Parathyroid adenoma (tissue), 2 donors: ENCODE results near the gene FAM120B.

ENCODE experiments used
- H2AFZ ChIP-seq: fragments of 300-600 bp; sonication (generic); one replicate; pipeline ENCODE4 v1.7.0; 2017; ENCODE audit warnings: antibody characterized with exemption, mild to moderate bottlenecking
- H3K27ac ChIP-seq: fragments of 300-600 bp; sonication (generic); one replicate; pipeline ENCODE4 v1.7.0; 2017
- H3K27me3 ChIP-seq: fragments of 300-600 bp; sonication (generic); one replicate; pipeline ENCODE4 v1.7.0; 2017; ENCODE audit warnings: low read length; ENCODE audit not compliant: control insufficient read depth, insufficient read depth
- H3K36me3 ChIP-seq: fragments of 300-600 bp; sonication (generic); one replicate; pipeline ENCODE4 v1.7.0; 2017; ENCODE audit warnings: low read length; ENCODE audit not compliant: control insufficient read depth, insufficient read depth
- H3K4me1 ChIP-seq: fragments of 300-600 bp; sonication (generic); one replicate; pipeline ENCODE4 v1.7.0; 2017; ENCODE audit warnings: control low read depth
- H3K4me2 ChIP-seq: fragments of 300-600 bp; sonication (generic); one replicate; pipeline ENCODE4 v1.7.0; 2017; ENCODE audit warnings: low read length
- H3K4me3 ChIP-seq: fragments of 300-600 bp; sonication (generic); one replicate; pipeline ENCODE4 v1.7.0; 2017; ENCODE audit warnings: low read depth, low read length
- H3K79me2 ChIP-seq: fragments of 300-600 bp; sonication (generic); one replicate; pipeline ENCODE4 v1.7.0; 2017; ENCODE audit warnings: control low read depth
- H3K9ac ChIP-seq: fragments of 300-600 bp; sonication (generic); one replicate; pipeline ENCODE4 v1.7.0; 2017; ENCODE audit warnings: mild to moderate bottlenecking
- H3K9me3 ChIP-seq: fragments of 300-600 bp; sonication (generic); one replicate; pipeline ENCODE4 v1.7.0; 2017; ENCODE audit warnings: low read length; ENCODE audit not compliant: control insufficient read depth
- CTCF ChIP-seq: fragments of 300-600 bp; sonication (generic); IDR thresholded peaks from one replicate; pipeline ENCODE4 v1.7.0; 2017; ENCODE audit warnings: antibody characterized with exemption, mild to moderate bottlenecking
- donor health status: primary hyperparathyroidism.

FAM120B gene

GRCh38 chr6:170381562-170381961 lies 75.0 kb downstream of the FAM120B start:
- Histone ChIP-seq H3K27me3 (no peaks in the 10 kb centered on the region), H3K9ac (no peak overlapping the region), H3K4me3 (no peak overlapping the region), H3K36me3 (no peaks in the 10 kb centered on the region), H3K4me1 (no peaks in the 10 kb centered on the region), H3K27ac (no peak overlapping the region), H3K9me3 (no peaks in the 10 kb centered on the region), H3K4me2 (no peak overlapping the region), H3K79me2 (no peaks in the 10 kb centered on the region), H2AFZ (no peak overlapping the region)
- no peak for TF ChIP-seq CTCF

GRCh38 chr6:170383466-170384035 lies 77.0 kb downstream of the FAM120B start:
- Histone ChIP-seq H2AFZ (no peak overlapping the region), H3K9me3 (no peaks in the 10 kb centered on the region), H3K4me2 (no peak overlapping the region), H3K36me3 (no peaks in the 10 kb centered on the region), H3K9ac (no peak overlapping the region), H3K79me2 (no peaks in the 10 kb centered on the region), H3K27me3 (no peaks in the 10 kb centered on the region), H3K27ac (no peak overlapping the region), H3K4me3 (no peak overlapping the region), H3K4me1 (no peaks in the 10 kb centered on the region)
- TF ChIP-seq CTCF, result no peak

GRCh38 chr6:170385506-170385905 lies 78.9 kb downstream of the FAM120B start:
- Histone ChIP-seq H3K9me3 (no peaks in the 10 kb centered on the region), H2AFZ (no peak overlapping the region), H3K27me3 (no peaks in the 10 kb centered on the region), H3K4me3 (no peak overlapping the region), H3K36me3 (no peaks in the 10 kb centered on the region), H3K4me2 (no peak overlapping the region), H3K9ac (no peak overlapping the region), H3K27ac (no peak overlapping the region), H3K79me2 (no peaks in the 10 kb centered on the region), H3K4me1 (no peaks in the 10 kb centered on the region)
- no peak for TF ChIP-seq CTCF

DNA sequence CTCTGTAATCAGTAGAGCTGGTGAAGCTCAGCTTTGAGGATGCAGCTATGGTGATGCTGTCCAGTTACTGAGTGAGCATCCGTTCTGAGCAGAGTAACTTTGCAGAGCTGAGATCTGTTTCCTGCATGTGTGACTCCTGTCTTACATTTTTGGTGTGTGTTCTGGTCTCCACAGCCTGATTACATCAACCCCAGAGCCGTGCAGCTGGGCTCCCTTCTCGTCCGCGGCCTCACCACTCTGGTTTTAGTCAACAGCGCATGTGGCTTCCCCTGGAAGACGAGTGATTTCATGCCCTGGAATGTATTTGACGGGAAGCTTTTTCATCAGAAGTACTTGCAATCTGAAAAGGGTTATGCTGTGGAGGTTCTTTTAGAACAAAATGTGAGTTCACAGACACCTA lies 81.6 kb downstream of the FAM120B start:
- H3K9me3 ChIP-seq, result no peaks in the 10 kb centered on the region
- no peak overlapping the region for H3K27ac ChIP-seq
- H3K4me2 ChIP-seq, result no peak overlapping the region
- H3K79me2 ChIP-seq, result no peaks in the 10 kb centered on the region
- H3K4me3 ChIP-seq, result no peak overlapping the region
- no peaks in the 10 kb centered on the region for H3K36me3 ChIP-seq
- H3K9ac ChIP-seq, result no peak overlapping the region
- TF ChIP-seq CTCF, result no peak
- H2AFZ ChIP-seq, result no peak overlapping the region
- H3K4me1 ChIP-seq, result no peaks in the 10 kb centered on the region
- H3K27me3 ChIP-seq, result no peaks in the 10 kb centered on the region

GRCh38 chr6:170393033-170393432 lies 86.5 kb downstream of the FAM120B start:
- Histone ChIP-seq H3K27me3 (no peaks in the 10 kb centered on the region), H3K27ac (no peak overlapping the region), H3K9ac (no peak overlapping the region), H3K79me2 (no peaks in the 10 kb centered on the region), H3K36me3 (no peaks in the 10 kb centered on the region), H2AFZ (no peak overlapping the region), H3K4me2 (no peak overlapping the region), H3K9me3 (no peaks in the 10 kb centered on the region), H3K4me1 (no peaks in the 10 kb centered on the region), H3K4me3 (no peak overlapping the region)
- TF ChIP-seq CTCF, result no peak
